SK-N-SH (cell line): ENCODE results near the gene WHRN. TPM values are rescaled to one million over a fixed set of nuclear protein-coding genes. Genes with fewer than 3 reads are reported as not detected.

Experiments
- CTCF ChIA-PET: fragments of 300-600, 350-600 bp; formaldehyde crosslinking; extraction: SDS; loops from one replicate; lab custom pipeline; 2021; lab: Yijun Ruan, JAX
- POLR2A ChIA-PET: fragments of 350-600 bp; sonication (Branson Sonifier 250); formaldehyde crosslinking; extraction: SDS; loops from one replicate; lab custom pipeline; 2020; ENCODE audit warnings: antibody characterized with exemption, inconsistent platforms; lab: Yijun Ruan, JAX
- DNase-seq: peaks from one replicate; pipeline ENCODE4 v3.0.0; 2012
- H2AFZ ChIP-seq: fragments of 200-600 bp; sonication (generic); 2 replicates; pipeline ENCODE4 v1.8.1; 2016; ENCODE audit warnings: antibody characterized with exemption, mild to moderate bottlenecking, low read depth
- H3F3A ChIP-seq: fragments of 200-600 bp; sonication (generic); replicated peaks from 2 replicates; pipeline ENCODE3; 2016; ENCODE audit warnings: antibody characterized with exemption, mild to moderate bottlenecking; ENCODE audit not compliant: insufficient read depth
- H3K27ac ChIP-seq, 2 experiments: fragments of 200-500 bp in 1 of 2; fragments of 200-600 bp in 1 of 2; sonication (Bioruptor generic) in 1 of 2; sonication (generic), shearing (Covaris generic) in 1 of 2; 2 replicates each; pipeline versions ENCODE4 v1.5.1 to v1.6.1; 2014 to 2016; ENCODE audit warnings: low read depth in 2 of 2, inconsistent platforms in 1 of 2, low read length in 1 of 2, mild to moderate bottlenecking in 1 of 2, mixed read lengths in 1 of 2
- H3K27me3 ChIP-seq: fragments of 200-600 bp; sonication (generic), shearing (Covaris generic); 2 replicates; pipeline ENCODE4 v1.6.1; 2016; ENCODE audit warnings: mixed run types; ENCODE audit not compliant: insufficient read depth
- H3K36me3 ChIP-seq, 2 experiments: fragments of 200-500 bp in 1 of 2; fragments of 200-600 bp in 1 of 2; sonication (Bioruptor generic) in 1 of 2; sonication (generic) in 1 of 2; replicated peaks in 1 of 2; 2 replicates each; pipeline versions ENCODE3 to v1.5.1; 2014 to 2016; ENCODE audit warnings: low read length in 1 of 2, mild to moderate bottlenecking in 1 of 2; ENCODE audit not compliant: insufficient read depth in 2 of 2, control insufficient read depth in 1 of 2
- H3K4me1 ChIP-seq, 2 experiments: fragments of 200-500 bp in 1 of 2; fragments of 200-600 bp in 1 of 2; sonication (Bioruptor generic) in 1 of 2; sonication (generic), shearing (Covaris generic) in 1 of 2; 2 replicates each; pipeline versions ENCODE4 v1.5.1 to v1.6.1; 2014 to 2016; ENCODE audit warnings: low read depth in 1 of 2, low read length in 1 of 2, mixed run types in 1 of 2; ENCODE audit not compliant: insufficient read depth in 2 of 2, control insufficient read depth in 1 of 2
- H3K4me2 ChIP-seq: fragments of 200-600 bp; sonication (generic), shearing (Covaris generic); 2 replicates; pipeline ENCODE4 v1.6.1; 2017; ENCODE audit warnings: mixed run types
- H3K4me3 ChIP-seq, 2 experiments: fragments of 200-500 bp in 1 of 2; fragments of 200-600 bp in 1 of 2; sonication (Bioruptor generic) in 1 of 2; sonication (generic), shearing (Covaris generic) in 1 of 2; 2 replicates each; pipeline versions ENCODE4 v1.5.1 to v1.8.1; 2014 to 2016; ENCODE audit warnings: low read depth in 2 of 2, inconsistent platforms in 1 of 2, low read length in 1 of 2, mild to moderate bottlenecking in 1 of 2, mixed read lengths in 1 of 2, moderate library complexity in 1 of 2
- H3K79me2 ChIP-seq: fragments of 200-600 bp; sonication (generic); 2 replicates; pipeline ENCODE4 v1.8.1; 2017; ENCODE audit warnings: mild to moderate bottlenecking; ENCODE audit not compliant: insufficient read depth
- H3K9ac ChIP-seq: fragments of 200-600 bp; sonication (generic); 2 replicates; pipeline ENCODE4 v1.6.1; 2017; ENCODE audit warnings: mixed run types
- H3K9me2 ChIP-seq: fragments of 200-600 bp; sonication (generic); 2 replicates; pipeline ENCODE4 v1.6.1; 2017; ENCODE audit warnings: mixed run types
- H3K9me3 ChIP-seq: fragments of 200-600 bp; sonication (generic); 2 replicates; pipeline ENCODE4 v1.6.1; 2017; ENCODE audit warnings: mixed run types, mild to moderate bottlenecking, moderate library complexity
- H4K20me1 ChIP-seq: fragments of 200-600 bp; sonication (generic); 2 replicates; pipeline ENCODE4 v1.6.1; 2017; ENCODE audit warnings: mild to moderate bottlenecking, mixed run types; ENCODE audit not compliant: insufficient read depth
- ELF1 ChIP-seq: IDR thresholded peaks from 2 replicates; pipeline ENCODE4 v1.4.0; 2012
- EP300 ChIP-seq, 2 experiments: IDR thresholded peaks; 2 replicates each; pipeline versions ENCODE4 v1.4.0 to v1.6.1; 2012; ENCODE audit warnings: borderline replicate concordance in 1 of 2, low read depth in 1 of 2, low read length in 1 of 2
- EZH2phosphoT487 ChIP-seq: fragments of 200-600 bp; sonication (generic); IDR thresholded peaks from 2 replicates; pipeline ENCODE4 v1.6.1; 2017; ENCODE audit warnings: low read depth, mixed run types, mild to moderate bottlenecking, antibody characterized with exemption, moderate library complexity, borderline replicate concordance
- FOSL2 ChIP-seq: IDR thresholded peaks from 2 replicates; pipeline ENCODE4 v1.4.0; 2012; ENCODE audit warnings: low read depth, mild to moderate bottlenecking, moderate library complexity, borderline replicate concordance
- MAX ChIP-seq: IDR thresholded peaks from 2 replicates; pipeline ENCODE4 v1.4.0; 2012; ENCODE audit warnings: low read depth
- MEF2A ChIP-seq: IDR thresholded peaks from 2 replicates; pipeline ENCODE4 v1.4.0; 2012; ENCODE audit warnings: low read depth, borderline replicate concordance
- MXI1 ChIP-seq: IDR thresholded peaks from 2 replicates; pipeline ENCODE4 v1.6.1; 2012; ENCODE audit warnings: mild to moderate bottlenecking, low read depth, low read length, improper control_type of control experiment
- NFIC ChIP-seq: IDR thresholded peaks from 2 replicates; pipeline ENCODE4 v1.4.0; 2012; ENCODE audit warnings: borderline replicate concordance
- NRF1 ChIP-seq: IDR thresholded peaks from 2 replicates; pipeline ENCODE4 v1.6.1; 2012; ENCODE audit warnings: low read depth, mild to moderate bottlenecking, low read length
- PBX3 ChIP-seq: IDR thresholded peaks from 2 replicates; pipeline ENCODE4; 2012
- RCOR1 ChIP-seq: fragments of 150-350 bp; IDR thresholded peaks from 2 replicates; pipeline ENCODE4 v1.6.1; 2017; ENCODE audit warnings: antibody characterized with exemption, low read length
- RFX5 ChIP-seq: IDR thresholded peaks from 2 replicates; pipeline ENCODE4 v1.6.1; 2012; ENCODE audit warnings: mild to moderate bottlenecking, improper control_type of control experiment, low read length
- SIN3A ChIP-seq: IDR thresholded peaks from 2 replicates; pipeline ENCODE4 v1.6.1; 2012; ENCODE audit warnings: low read depth, mild to moderate bottlenecking, low read length, moderate library complexity, borderline replicate concordance
- SMC3 ChIP-seq: IDR thresholded peaks from 2 replicates; pipeline ENCODE4 v1.6.1; 2012; ENCODE audit warnings: low read depth, low read length, improper control_type of control experiment
- YY1 ChIP-seq: IDR thresholded peaks from 2 replicates; pipeline ENCODE4 v1.4.0; 2012; ENCODE audit warnings: low read depth, mild to moderate bottlenecking
- WGBS: methylation state at CpG from one replicate; pipeline ENCODE4 v1.1.6; 2017; ENCODE audit warnings: low lambda C conversion rate; 5-methylcytosine and 5-hydroxymethylcytosine counted together
- polyA plus RNA-seq, 3 experiments: library from polyadenylated mRNA; depleted of rRNA; stranded (reverse); fragments of >200 nt; gene quantifications; 2 replicates each; pipeline ENCODE4 v1.2.3, GENCODE V29; 2012
- TF ChIP-seq, protein P1 (sequence below): IDR thresholded peaks from 2 replicates; pipeline ENCODE4 v1.6.1; 2012; ENCODE audit warnings: mild to moderate bottlenecking, low read depth, low read length, moderate library complexity

The WHRN gene
- polyA plus RNA-seq, 1 of the 3 experiments (the other 2 are of a cell fraction) = 4.6 TPM

DNA sequence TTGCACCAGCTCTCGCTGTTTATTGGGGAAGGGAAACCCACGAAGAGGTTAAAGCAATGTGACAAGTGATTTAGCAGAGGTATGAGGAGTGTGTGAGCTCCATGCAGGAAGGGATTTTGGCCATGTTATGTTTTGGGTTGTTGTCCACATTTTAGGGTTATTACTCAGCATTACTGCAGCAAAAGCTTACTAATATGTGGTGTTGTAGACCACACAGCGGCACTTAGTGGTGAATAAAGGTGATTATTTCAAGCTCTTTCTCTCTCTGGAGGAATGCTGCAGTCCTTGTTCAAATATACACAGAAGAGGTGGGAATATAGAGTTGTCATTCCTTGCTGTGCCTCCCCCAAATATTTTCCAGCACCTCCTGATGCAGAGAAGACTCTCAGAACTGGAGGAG is 87.8 kb downstream of the WHRN start:
- no peak for DNase-seq
- no peaks in the 10 kb centered on the region for H3K4me1 ChIP-seq
- no peak overlapping the region for H3K9ac ChIP-seq
- ChIA-PET CTCF (interaction anchor here (1.2 to 8.9 kb wide), 2 partner anchors 13 to 236 kb away, joined by 3 to 74 read pairs; no protein-coding TSS in a partner anchor), POLR2A (no interaction called here)
- H3K27me3 ChIP-seq = no peaks in the 10 kb centered on the region
- H3K36me3 ChIP-seq = no peaks in the 10 kb centered on the region
- no peaks in the 10 kb centered on the region for H3K9me3 ChIP-seq
- H3K9me2 ChIP-seq = no peaks in the 10 kb centered on the region
- 76% methylated on average over 3 of the region's 3 CpGs for WGBS
- no peak overlapping the region for H3K4me2 ChIP-seq
- H3F3A ChIP-seq = no peaks in the 10 kb centered on the region
- H3K27ac ChIP-seq = no peak overlapping the region
- H4K20me1 ChIP-seq = no peaks in the 10 kb centered on the region
- no peak for TF ChIP-seq NRF1
- TF ChIP-seq RFX5 = no peak
- TF ChIP-seq FOSL2 = no peak
- no peak for TF ChIP-seq PBX3
- no peak for TF ChIP-seq EZH2phosphoT487
- TF ChIP-seq MEF2A = no peak
- no peak for TF ChIP-seq EP300 (IDR thresholded peaks at IDR 0.05; ENCODE audit: borderline replicate concordance in 1 of 2, low read depth in 1 of 2, low read length in 1 of 2)
- TF ChIP-seq NFIC = no peak
- no peak for TF ChIP-seq MAX
- H3K79me2 ChIP-seq = no peaks in the 10 kb centered on the region
- no peak overlapping the region for H2AFZ ChIP-seq
- H3K4me3 ChIP-seq = no peak overlapping the region

GRCh38 chr9:114416906-114417305 is 88.4 kb downstream of the WHRN start:
- Histone ChIP-seq H3K4me1 (no peaks in the 10 kb centered on the region), H3K36me3 (no peaks in the 10 kb centered on the region), H3K27ac (no peak overlapping the region), H3K27me3 (no peaks in the 10 kb centered on the region), H2AFZ (no peak overlapping the region), H3K4me2 (no peak overlapping the region), H3K9me2 (no peaks in the 10 kb centered on the region), H3K4me3 (no peak overlapping the region), H3K9ac (no peak overlapping the region)
- no peak for DNase-seq
- ChIA-PET POLR2A (no interaction called here), CTCF (interaction anchor here (1.2 to 8.9 kb wide), 2 partner anchors 12 to 237 kb away, joined by 3 to 74 read pairs; no protein-coding TSS in a partner anchor)
- TF ChIP-seq FOSL2 = no peak
- TF ChIP-seq, protein P1, sequence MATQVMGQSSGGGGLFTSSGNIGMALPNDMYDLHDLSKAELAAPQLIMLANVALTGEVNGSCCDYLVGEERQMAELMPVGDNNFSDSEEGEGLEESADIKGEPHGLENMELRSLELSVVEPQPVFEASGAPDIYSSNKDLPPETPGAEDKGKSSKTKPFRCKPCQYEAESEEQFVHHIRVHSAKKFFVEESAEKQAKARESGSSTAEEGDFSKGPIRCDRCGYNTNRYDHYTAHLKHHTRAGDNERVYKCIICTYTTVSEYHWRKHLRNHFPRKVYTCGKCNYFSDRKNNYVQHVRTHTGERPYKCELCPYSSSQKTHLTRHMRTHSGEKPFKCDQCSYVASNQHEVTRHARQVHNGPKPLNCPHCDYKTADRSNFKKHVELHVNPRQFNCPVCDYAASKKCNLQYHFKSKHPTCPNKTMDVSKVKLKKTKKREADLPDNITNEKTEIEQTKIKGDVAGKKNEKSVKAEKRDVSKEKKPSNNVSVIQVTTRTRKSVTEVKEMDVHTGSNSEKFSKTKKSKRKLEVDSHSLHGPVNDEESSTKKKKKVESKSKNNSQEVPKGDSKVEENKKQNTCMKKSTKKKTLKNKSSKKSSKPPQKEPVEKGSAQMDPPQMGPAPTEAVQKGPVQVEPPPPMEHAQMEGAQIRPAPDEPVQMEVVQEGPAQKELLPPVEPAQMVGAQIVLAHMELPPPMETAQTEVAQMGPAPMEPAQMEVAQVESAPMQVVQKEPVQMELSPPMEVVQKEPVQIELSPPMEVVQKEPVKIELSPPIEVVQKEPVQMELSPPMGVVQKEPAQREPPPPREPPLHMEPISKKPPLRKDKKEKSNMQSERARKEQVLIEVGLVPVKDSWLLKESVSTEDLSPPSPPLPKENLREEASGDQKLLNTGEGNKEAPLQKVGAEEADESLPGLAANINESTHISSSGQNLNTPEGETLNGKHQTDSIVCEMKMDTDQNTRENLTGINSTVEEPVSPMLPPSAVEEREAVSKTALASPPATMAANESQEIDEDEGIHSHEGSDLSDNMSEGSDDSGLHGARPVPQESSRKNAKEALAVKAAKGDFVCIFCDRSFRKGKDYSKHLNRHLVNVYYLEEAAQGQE = no peak
- TF ChIP-seq RCOR1 = no peak
- no peak for TF ChIP-seq SMC3
- TF ChIP-seq MXI1 = no peak
- no peak for TF ChIP-seq RFX5
- TF ChIP-seq SIN3A = no peak
- no peak for TF ChIP-seq ELF1
- TF ChIP-seq YY1 = no peak
- TF ChIP-seq, all 33 proteins: peak for 0
- Histone ChIP-seq H3K9me3 (no peaks in the 10 kb centered on the region), H3F3A (no peaks in the 10 kb centered on the region), H4K20me1 (no peaks in the 10 kb centered on the region), H3K79me2 (no peaks in the 10 kb centered on the region)
- 83% methylated on average over 2 of the region's 2 CpGs for WGBS
